Testis (tissue), 2 donors: ENCODE measurements around the gene DBN1.

Source experiments
- CTCF ChIP-seq, 3 experiments: fragments of 450-650 bp in 2 of 3; fragments of 200-600 bp in 1 of 3; sonication (generic) in 1 of 3; IDR thresholded peaks; one replicate each; pipeline ENCODE4 v1.5.1; 2016 to 2019; ENCODE audit warnings: antibody characterized with exemption in 3 of 3, mild to moderate bottlenecking in 2 of 3, moderate library complexity in 1 of 3
- POLR2A ChIP-seq: fragments of 450-650 bp; IDR thresholded peaks from one replicate; pipeline ENCODE4 v1.6.1; 2017; ENCODE audit warnings: antibody characterized with exemption, mild to moderate bottlenecking, moderate library complexity

- no peak for TF ChIP-seq CTCF (IDR thresholded peaks at IDR 0.05)
- no peak for TF ChIP-seq POLR2A
Measured at GRCh38 chr5:177448244-177448950, 25.0 kb downstream of the DBN1 start.
